HEK293 (cell line): Measurements from ENCODE around the gene COG6.

Experiments
- CTCF ChIA-PET: fragments of 350-600 bp; formaldehyde crosslinking; extraction: SDS; loops from one replicate; lab custom pipeline; 2021; ENCODE audit warnings: antibody characterized with exemption; lab: Yijun Ruan, JAX
- POLR2A ChIA-PET: fragments of 300-600 bp; formaldehyde crosslinking; extraction: SDS; loops from one replicate; lab custom pipeline; 2020; ENCODE audit warnings: antibody characterized with exemption, inconsistent platforms; lab: Yijun Ruan, JAX
- H3K27ac ChIP-seq: fragments of 200-500 bp; sonication (Bioruptor generic); 2 replicates; pipeline ENCODE4 v1.5.1; 2014; ENCODE audit warnings: low read depth, low read length, control low read depth, inconsistent platforms; ENCODE audit errors: extremely low read depth
- H3K36me3 ChIP-seq, 2 experiments: fragments of 200-500 bp in 1 of 2; sonication (Bioruptor generic) in 1 of 2; 1 replicate in 1 of 2; 2 replicates in 1 of 2; pipeline ENCODE4 v1.5.1; 2014 to 2017; ENCODE audit warnings: inconsistent platforms in 2 of 2, low read length in 2 of 2; ENCODE audit not compliant: control insufficient read depth in 2 of 2, insufficient read depth in 1 of 2
- H3K4me1 ChIP-seq: fragments of 200-500 bp; sonication (Bioruptor generic); 2 replicates; pipeline ENCODE4 v1.5.1; 2014; ENCODE audit warnings: mild to moderate bottlenecking, low read length, inconsistent platforms; ENCODE audit not compliant: control insufficient read depth, insufficient read depth
- H3K4me3 ChIP-seq: 2 replicates; pipeline ENCODE4 v1.5.1; 2011; ENCODE audit warnings: low read depth, mild to moderate bottlenecking, control low read depth, low read length, moderate library complexity
- H3K9me3 ChIP-seq: fragments of 200-500 bp; sonication (Bioruptor generic); 2 replicates; pipeline ENCODE4 v1.5.1; 2014; ENCODE audit warnings: low read depth, low read length, inconsistent platforms; ENCODE audit not compliant: control insufficient read depth, insufficient read depth
- BCL11B ChIP-seq: fragments of 450-650 bp; formaldehyde crosslinking; IDR thresholded peaks from 2 replicates; pipeline ENCODE4 v1.5.1; 2016; ENCODE audit warnings: low read depth, missing biosample characterization, missing genetic modification characterization
- CTCF ChIP-seq: fragments of 450-650 bp; formaldehyde crosslinking; IDR thresholded peaks from 2 replicates; pipeline ENCODE4 v1.5.1; 2016; ENCODE audit warnings: missing biosample characterization, missing genetic modification characterization
- HIC1 ChIP-seq: fragments of 450-650 bp; formaldehyde crosslinking; IDR thresholded peaks from 2 replicates; pipeline ENCODE4 v1.5.1; 2016; ENCODE audit warnings: missing biosample characterization, missing genetic modification characterization
- IKZF3 ChIP-seq: fragments of 450-650 bp; IDR thresholded peaks from 2 replicates; pipeline ENCODE4 v1.5.0; 2018; ENCODE audit warnings: missing biosample characterization, mild to moderate bottlenecking, missing genetic modification characterization, moderate library complexity
- INSM2 ChIP-seq: fragments of 450-650 bp; formaldehyde crosslinking; IDR thresholded peaks from 2 replicates; pipeline ENCODE4 v1.5.1; 2016; ENCODE audit warnings: missing biosample characterization, missing genetic modification characterization
- PRDM6 ChIP-seq: fragments of 450-650 bp; formaldehyde crosslinking; IDR thresholded peaks from 2 replicates; pipeline ENCODE4 v1.5.1; 2017; ENCODE audit warnings: missing biosample characterization, missing genetic modification characterization
- SCRT1 ChIP-seq: fragments of 450-650 bp; formaldehyde crosslinking; IDR thresholded peaks from 2 replicates; pipeline ENCODE4 v1.5.1; 2016; ENCODE audit warnings: missing biosample characterization, missing genetic modification characterization, borderline replicate concordance
- SCRT2 ChIP-seq: fragments of 450-650 bp; formaldehyde crosslinking; IDR thresholded peaks from 2 replicates; pipeline ENCODE4 v1.5.1; 2016; ENCODE audit warnings: missing biosample characterization, missing genetic modification characterization
- ZNF157 ChIP-seq: fragments of 450-650 bp; formaldehyde crosslinking; IDR thresholded peaks from 2 replicates; pipeline ENCODE4 v1.5.1; 2016; ENCODE audit warnings: missing biosample characterization, missing genetic modification characterization
- ZNF600 ChIP-seq: fragments of 450-650 bp; formaldehyde crosslinking; IDR thresholded peaks from 2 replicates; pipeline ENCODE4 v1.5.1; 2016; ENCODE audit warnings: missing biosample characterization, missing genetic modification characterization
- ZNF610 ChIP-seq: fragments of 450-650 bp; formaldehyde crosslinking; IDR thresholded peaks from 2 replicates; pipeline ENCODE4 v1.5.1; 2016; ENCODE audit warnings: missing biosample characterization, missing genetic modification characterization, borderline replicate concordance
- ZSCAN4 ChIP-seq: fragments of 450-650 bp; formaldehyde crosslinking; IDR thresholded peaks from 2 replicates; pipeline ENCODE4 v1.5.1; 2017; ENCODE audit warnings: missing biosample characterization, missing genetic modification characterization

The COG6 gene

GRCh38 chr13:39767791-39768517 is 112.5 kb downstream of the COG6 start (continued):
- TF ChIP-seq INSM2 (peak; percentile 31; the same call in 1 of the 2 replicates), ZNF157 (tag by site-specific recombination) (no peak), BCL11B (tag by site-specific recombination) (peak; percentile 70; the same call in 1 of the 2 replicates), HIC1 (tag by site-specific recombination) (no peak), ZNF610 (tag by site-specific recombination) (peak; percentile 61; the same call in 1 of the 2 replicates), SCRT2 (peak; percentile 94), ZSCAN4 (tag by site-specific recombination) (no peak), SCRT1 (tag by site-specific recombination) (peak; percentile 83), PRDM6 (tag by site-specific recombination) (peak; percentile 46; the same call in 1 of the 2 replicates), CTCF (no peak)
- TF ChIP-seq, all 188 proteins: peak for 21

GRCh38 chr13:39768962-39769361 is 113.5 kb downstream of the COG6 start:
- Histone ChIP-seq H3K4me3 (no peak overlapping the region), H3K27ac (no peak overlapping the region), H3K36me3 (no peaks in the 10 kb centered on the region), H3K9me3 (no peaks in the 10 kb centered on the region), H3K4me1 (peaks cover 3% of the 10 kb centered on the region; the same call in 1 of the 2 replicates)
- ChIA-PET POLR2A (no interaction called here), CTCF (no interaction called here)
- peak; percentile 59 for TF ChIP-seq ZNF600 (tag by site-specific recombination)
- TF ChIP-seq IKZF3 = no peak
